Kidney tubule cell (primary cell): ENCODE measurements around the gene SNTG2.
A peak's percentile ranks its signal among the peaks of the same experiment; 100 is the strongest.

ENCODE experiments used
- DNase-seq: peaks from one replicate; pipeline ENCODE4 v3.0.0-alpha.2; 2018; ENCODE audit warnings: low spot score

Gene SNTG2

DNA sequence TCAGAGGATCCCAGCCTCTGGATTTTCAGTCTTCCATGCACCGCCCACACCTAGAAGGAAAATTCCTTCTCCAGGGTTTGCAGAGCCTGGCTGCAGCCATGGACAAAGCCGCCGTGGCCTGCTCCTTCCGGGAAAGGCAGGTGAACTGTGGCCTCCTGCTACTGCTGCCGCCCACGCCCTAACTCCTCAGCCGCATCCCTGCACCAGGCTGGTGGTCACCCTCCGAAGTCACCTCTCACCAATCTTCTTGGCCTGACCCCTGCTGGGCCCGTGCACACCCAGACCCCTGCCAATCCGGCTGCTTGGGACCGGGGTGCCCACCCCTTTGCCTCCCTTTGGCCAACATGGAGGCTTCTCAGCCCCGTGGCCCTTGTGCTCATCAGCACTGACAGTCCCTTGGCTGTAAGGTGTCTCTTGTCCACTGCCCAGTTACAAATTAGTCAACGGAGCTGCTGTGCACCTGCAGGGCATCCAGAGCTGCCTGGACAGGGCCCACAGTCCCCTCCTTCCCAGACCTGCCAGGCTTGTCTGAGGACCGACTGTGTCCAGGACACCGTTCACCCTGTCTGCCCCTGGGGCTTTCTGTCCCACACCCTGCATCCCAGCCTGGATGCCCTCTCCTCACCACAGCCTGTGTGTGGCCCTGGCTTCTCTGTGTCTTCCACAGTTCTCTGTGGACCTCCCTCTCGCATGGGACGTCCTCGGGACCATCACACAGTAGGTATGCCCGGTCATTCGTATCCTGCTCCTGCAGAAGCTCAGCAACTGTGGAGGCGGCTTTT lies 332.6 kb downstream of the SNTG2 start:
- no peak for DNase-seq

DNA sequence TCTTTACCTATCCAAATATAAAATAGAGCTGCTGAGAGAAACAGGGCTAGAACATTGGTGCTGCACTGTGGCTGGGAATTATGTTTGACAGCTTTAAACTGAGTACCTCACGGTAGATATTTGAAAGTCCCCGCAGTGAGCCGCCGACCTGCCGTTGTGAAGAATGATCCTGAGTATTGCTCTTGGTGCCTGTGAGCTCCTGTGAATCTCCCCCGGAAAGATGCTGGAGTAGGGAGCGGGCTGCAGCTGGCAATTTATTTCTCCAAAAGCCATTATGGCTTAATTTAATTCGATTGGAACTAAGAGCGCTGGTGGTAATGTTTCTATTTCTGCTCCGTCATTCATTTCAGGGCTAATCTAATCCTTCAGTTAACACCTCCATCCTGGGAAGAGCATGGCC lies 333.2 kb downstream of the SNTG2 start:
- no peak for DNase-seq

- DNase-seq: peak; percentile 55
These were observed 336.3 kb downstream of the SNTG2 start for GRCh38 chr2:1286929-1287328.

- no peak for DNase-seq
These were observed 336.8 kb downstream of the SNTG2 start for GRCh38 chr2:1287427-1287826.

- no peak for DNase-seq
These were observed 344.3 kb downstream of the SNTG2 start for GRCh38 chr2:1294900-1295299.

GRCh38 chr2:1295740-1296139 lies 345.1 kb downstream of the SNTG2 start:
- no peak for DNase-seq

GRCh38 chr2:1297372-1298159 lies 346.9 kb downstream of the SNTG2 start:
- DNase-seq: no peak

DNA sequence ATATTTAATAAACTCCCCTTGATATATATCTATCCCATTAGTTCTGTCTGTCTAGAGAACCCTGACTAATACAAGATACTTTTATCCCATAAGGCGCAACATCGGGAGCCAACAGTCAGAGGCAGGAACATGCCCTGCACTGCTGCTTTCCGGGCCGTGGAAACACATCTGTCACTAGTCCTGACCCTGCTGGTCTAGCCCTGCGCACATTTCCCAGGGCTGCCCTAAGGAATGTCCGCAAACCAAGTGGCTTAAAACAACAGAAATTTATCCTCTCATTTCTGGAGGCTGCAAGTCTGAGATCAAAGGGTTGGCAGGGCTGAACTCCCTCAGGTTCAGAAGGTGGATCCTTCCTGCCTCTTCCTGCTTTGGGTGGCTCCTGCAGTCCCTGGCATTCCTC lies 348.4 kb downstream of the SNTG2 start:
- DNase-seq: no peak

- no peak for DNase-seq
These were observed 349.6 kb downstream of the SNTG2 start for GRCh38 chr2:1300284-1300683.

GRCh38 chr2:1301056-1301455 lies 350.4 kb downstream of the SNTG2 start:
- no peak for DNase-seq

DNA sequence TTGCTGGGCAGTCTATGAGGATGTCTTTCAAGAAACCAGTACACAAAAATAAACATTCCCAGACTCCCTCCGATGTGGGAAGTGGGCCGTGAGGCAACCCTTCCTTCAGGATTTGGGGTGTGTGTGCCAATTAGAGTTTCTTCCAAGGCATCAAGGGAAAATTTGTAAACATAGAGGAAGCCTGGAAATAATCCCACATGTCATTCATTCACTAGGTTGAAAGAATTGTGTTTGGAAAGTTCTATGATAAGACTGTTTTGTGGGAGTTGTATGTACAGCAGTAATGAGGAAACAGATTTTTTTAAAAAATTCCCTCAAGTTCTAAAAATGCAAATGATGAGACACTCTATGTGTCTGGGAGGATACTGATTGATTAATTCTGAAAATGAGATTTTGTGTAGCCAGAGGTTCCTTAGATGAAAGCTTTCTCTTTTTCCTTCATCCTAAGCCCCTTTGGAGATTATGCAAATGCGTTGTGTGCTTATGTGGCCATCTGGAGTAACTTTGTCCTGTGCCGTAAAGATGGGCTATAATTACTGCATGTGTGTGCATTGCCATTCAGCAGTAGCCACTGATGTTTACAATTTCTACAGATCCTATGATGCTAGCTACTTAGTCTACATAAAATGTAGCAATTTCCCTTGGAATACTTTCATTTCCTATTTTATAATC lies 354.8 kb downstream of the SNTG2 start:
- no peak for DNase-seq

GRCh38 chr2:1306014-1306686 lies 355.5 kb downstream of the SNTG2 start:
- DNase-seq: no peak

DNA sequence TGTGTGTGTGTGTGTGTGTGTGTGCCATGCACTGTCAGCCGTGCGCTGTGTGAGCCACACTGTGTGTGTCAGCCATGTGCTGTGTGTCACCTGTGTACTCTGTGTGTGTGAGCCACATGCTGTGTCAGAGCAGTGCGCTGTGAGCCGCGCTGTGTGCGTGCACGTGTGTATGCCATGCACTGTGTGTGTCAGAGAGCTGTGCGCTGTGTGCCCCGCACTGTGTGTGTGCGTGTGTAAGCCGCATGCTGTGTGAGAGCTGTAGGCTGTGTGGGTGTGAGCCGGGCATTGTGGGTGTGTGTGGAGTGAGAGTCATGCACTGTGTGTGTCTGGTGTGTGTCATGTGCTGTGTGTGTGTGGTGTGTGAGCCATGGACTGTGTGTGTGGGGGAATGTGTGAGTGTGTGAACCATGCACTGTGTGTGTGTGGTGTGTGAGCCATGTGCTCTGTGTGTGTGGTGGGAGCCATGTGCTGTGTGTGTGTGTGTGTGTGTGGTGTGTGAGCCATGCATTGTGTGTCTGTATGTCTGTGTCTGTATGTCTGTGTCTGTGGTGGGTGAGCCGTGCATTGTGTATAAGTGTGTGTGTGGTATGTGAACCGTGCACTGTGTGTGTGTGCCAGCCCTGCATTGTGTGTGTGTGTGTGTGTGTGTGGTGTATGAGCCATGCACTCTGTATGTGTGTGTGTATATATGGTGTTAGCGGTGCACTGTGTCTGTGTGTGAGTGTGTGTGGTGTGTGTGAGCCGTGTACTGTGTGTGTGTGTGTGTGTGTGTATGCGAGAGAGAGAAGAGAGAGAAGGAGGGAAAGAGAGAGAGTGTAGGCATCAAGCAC lies 356.3 kb downstream of the SNTG2 start:
- DNase-seq: no peak

DNA sequence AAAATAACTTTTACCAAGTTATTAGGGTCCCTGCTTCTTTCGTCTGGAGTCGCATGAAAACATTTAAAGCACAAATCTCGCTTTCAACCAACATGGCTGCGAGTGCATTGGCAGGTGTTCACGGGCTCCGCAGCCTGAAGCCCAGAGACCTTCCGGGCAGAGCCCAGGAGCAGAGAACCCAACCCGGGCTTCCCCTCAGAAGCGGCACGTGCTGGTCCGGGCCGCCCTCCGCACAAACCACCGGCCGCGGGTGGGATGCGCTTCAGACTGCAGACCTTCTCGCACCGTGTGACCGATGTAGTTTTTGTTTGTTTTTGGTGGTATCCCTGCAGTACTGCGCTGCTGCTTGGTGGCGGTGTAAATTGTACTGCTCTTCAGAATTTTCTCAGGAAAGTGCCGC lies 357.0 kb downstream of the SNTG2 start:
- no peak for DNase-seq

DNA sequence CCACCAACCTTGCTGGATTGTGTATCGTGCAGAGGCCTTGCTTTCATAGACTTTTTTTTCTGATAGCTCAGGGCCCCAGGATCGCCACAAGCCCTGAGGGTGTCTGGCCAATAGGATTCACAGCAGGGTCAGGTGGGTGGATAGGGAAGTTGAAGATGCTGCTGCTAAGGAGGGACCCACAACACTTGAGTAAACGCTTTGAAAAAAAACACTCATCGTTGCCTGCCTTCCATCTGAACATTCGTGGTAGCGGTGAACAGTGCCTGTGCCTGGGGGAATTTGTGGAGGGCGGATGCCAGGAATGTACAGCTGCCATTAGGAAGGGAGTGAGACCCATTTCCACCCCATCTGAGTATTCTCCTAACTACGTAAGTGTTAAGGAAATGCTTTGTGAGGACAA lies 358.0 kb downstream of the SNTG2 start:
- no peak for DNase-seq

- DNase-seq: no peak
These were observed 358.9 kb downstream of the SNTG2 start for GRCh38 chr2:1309507-1309906.

DNA sequence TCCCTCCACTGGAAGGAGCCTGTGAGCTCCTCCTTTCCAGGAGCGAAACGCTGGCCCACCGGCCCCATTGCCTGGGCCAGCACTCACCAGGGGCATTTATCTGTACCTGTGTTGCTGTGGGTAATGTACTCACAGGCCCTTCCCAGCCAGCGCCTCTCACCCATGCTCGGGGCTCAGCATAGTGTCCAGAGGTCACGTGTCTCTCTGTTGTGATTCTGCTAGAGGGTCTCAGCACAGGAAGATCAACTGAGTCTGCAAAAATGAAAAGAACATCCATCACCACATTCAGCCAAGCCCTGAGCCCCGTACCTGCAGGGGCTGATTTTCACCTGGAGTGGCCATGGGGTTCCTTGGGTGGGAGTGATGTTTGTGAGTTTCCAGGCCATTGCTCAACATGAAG lies 359.6 kb downstream of the SNTG2 start:
- DNase-seq: no peak

DNA sequence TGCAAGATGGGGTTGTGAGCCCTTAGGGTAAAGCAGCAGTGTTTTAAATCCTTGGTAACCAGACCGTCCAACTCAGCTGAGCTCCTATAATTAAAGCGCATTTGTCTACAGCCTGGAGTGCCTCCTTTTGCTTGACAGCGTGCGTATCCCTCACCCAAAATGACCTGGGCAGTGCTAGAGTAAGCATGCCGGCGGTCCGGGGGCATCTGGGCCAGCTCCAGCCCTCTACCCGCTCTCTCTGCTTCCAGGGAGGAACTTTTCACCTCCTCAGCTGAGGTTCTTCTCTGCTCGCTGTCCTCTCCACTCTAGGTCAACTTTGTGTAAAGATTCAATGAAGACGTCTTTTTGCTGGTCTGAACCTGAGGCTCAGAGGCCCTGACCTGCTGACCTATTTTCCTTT lies 360.2 kb downstream of the SNTG2 start:
- DNase-seq: no peak

DNA sequence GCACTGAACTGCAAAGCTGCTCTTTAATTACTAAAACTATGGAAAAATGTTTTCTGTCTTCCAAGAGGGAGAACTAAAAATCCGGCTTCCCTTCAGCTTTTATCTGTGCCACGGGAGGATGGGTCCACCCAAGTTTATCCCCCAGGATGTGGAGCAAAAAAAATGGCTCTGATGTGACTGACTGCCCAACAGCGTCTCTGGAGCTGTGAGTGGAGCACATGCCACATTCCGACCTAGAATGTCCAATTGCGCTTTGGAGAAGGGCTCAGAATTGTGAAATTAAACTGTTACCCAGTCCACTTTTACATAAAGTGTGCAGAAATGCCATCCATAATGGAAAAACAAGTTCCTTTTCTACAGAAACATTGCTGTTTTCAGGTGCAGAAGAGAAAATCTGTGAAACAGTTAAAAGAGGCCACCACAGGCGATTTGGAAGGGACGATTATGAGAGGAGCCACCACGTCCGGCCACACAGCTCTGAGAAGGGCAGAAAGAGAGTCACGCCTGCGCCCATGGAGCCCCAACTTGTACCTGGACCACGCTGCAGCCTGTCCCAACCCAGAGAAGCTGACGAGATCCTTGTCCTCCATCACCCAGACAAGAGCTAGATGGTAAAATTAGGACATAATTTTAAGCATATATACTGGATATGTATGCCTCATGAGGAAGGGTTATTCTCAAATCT lies 362.7 kb downstream of the SNTG2 start:
- no peak for DNase-seq

- no peak for DNase-seq
These were observed 363.6 kb downstream of the SNTG2 start for GRCh38 chr2:1314254-1314653.
